HCT116 (cell line): ENCODE data around the gene SEMA3F. TPM values are rescaled to one million over a fixed set of nuclear protein-coding genes. Genes with fewer than 3 reads are reported as not detected.

Experiments used
- ATAC-seq: fragments of 200-7000 bp; cut with Tn5 transposase; 2 replicates; pipeline ENCODE4 v1.9.1; 2020; ENCODE audit warnings: mild to moderate bottlenecking, moderate library complexity
- BruUV-seq: library from RNA; stranded (reverse); fragments of 400-500 nt; replicated peaks from 2 replicates; lab custom pipeline; 2021; lab: Mats Ljungman, UMichigan
- CTCF ChIA-PET: fragments of 300-600 bp; sonication (Branson Sonifier 250); formaldehyde crosslinking; loops from one replicate; lab custom pipeline; 2021; ENCODE audit warnings: antibody characterized with exemption; lab: Charles Lee
- POLR2A ChIA-PET: fragments of 300-600, 350-600 bp; sonication (Branson Sonifier 250); formaldehyde crosslinking; loops from one replicate; lab custom pipeline; 2021; ENCODE audit warnings: antibody characterized with exemption; lab: Charles Lee
- RAD21 ChIA-PET, 2 experiments: fragments of 300-600 bp; sonication (Branson Sonifier 250); formaldehyde crosslinking; loops; one replicate each; lab custom pipeline; 2023; ENCODE audit warnings: low total read pairs in 2 of 2; ENCODE audit not compliant: uncharacterized antibody in 2 of 2, unreplicated experiment in 2 of 2, low non-redundant PET in 1 of 2; lab: Charles Lee
- DNase-seq: peaks from one replicate; pipeline ENCODE4 v3.0.0-alpha.2; 2010; ENCODE audit warnings: low read depth, low spot score
- H2AFZ ChIP-seq: fragments of 200-600 bp; shearing (Covaris generic), sonication (generic); 2 replicates; pipeline ENCODE4 v1.6.1; 2017; ENCODE audit warnings: low read depth, mixed run types, mixed read lengths, antibody characterized with exemption, low read length; ENCODE audit not compliant: poor library complexity, severe bottlenecking
- H3K27ac ChIP-seq: 2 replicates; pipeline ENCODE4 v1.5.1; 2012; ENCODE audit warnings: low read depth, low read length
- H3K27me3 ChIP-seq: fragments of 200-600 bp; sonication (generic); 2 replicates; pipeline ENCODE4 v1.6.1; 2016; ENCODE audit warnings: mixed run types, low read length, mixed read lengths; ENCODE audit not compliant: insufficient read depth
- H3K36me3 ChIP-seq, 2 experiments: fragments of 200-500 bp in 1 of 2; fragments of 200-600 bp in 1 of 2; sonication (Bioruptor generic) in 1 of 2; sonication (generic) in 1 of 2; 2 replicates each; pipeline versions ENCODE4 v1.5.1 to v1.6.1; 2014 to 2016; ENCODE audit warnings: low read length in 2 of 2, inconsistent platforms in 1 of 2, mixed read lengths in 1 of 2, mixed run types in 1 of 2; ENCODE audit not compliant: insufficient read depth in 2 of 2, control insufficient read depth in 1 of 2
- H3K4me1 ChIP-seq, 2 experiments: fragments of 200-600 bp in 1 of 2; sonication (generic) in 1 of 2; 2 replicates each; pipeline versions ENCODE4 v1.5.1 to v1.6.1; 2012 to 2017; ENCODE audit warnings: low read length in 2 of 2, inconsistent platforms in 1 of 2, mild to moderate bottlenecking in 1 of 2, mixed read lengths in 1 of 2, mixed run types in 1 of 2, moderate library complexity in 1 of 2; ENCODE audit not compliant: insufficient read depth in 2 of 2, control insufficient read depth in 1 of 2
- H3K4me2 ChIP-seq: fragments of 200-600 bp; sonication (generic); 2 replicates; pipeline ENCODE4 v1.6.1; 2017; ENCODE audit warnings: mixed run types, low read length, mixed read lengths
- H3K4me3 ChIP-seq, 2 experiments: fragments of 200-600 bp in 1 of 2; sonication (generic) in 1 of 2; replicated peaks in 1 of 2; 2 replicates each; pipeline ENCODE4 v1.5.1; 2011 to 2016; ENCODE audit warnings: low read length in 2 of 2, control low read depth in 1 of 2, low read depth in 1 of 2, mild to moderate bottlenecking in 1 of 2, mixed read lengths in 1 of 2, mixed run types in 1 of 2
- H3K79me2 ChIP-seq: fragments of 200-600 bp; sonication (generic); 2 replicates; pipeline ENCODE4 v1.6.1; 2017; ENCODE audit warnings: mild to moderate bottlenecking, mixed run types, low read length, moderate library complexity, mixed read lengths; ENCODE audit not compliant: insufficient read depth
- H3K9ac ChIP-seq: fragments of 200-600 bp; sonication (generic); 2 replicates; pipeline ENCODE4 v1.6.1; 2016; ENCODE audit warnings: low read length, mixed read lengths
- H3K9me2 ChIP-seq: fragments of 200-600 bp; sonication (generic), shearing (Covaris generic); 2 replicates; pipeline ENCODE4 v1.6.1; 2017; ENCODE audit warnings: mixed run types, mild to moderate bottlenecking, moderate library complexity; ENCODE audit not compliant: insufficient read depth
- H3K9me3 ChIP-seq, 2 experiments: fragments of 200-500 bp in 1 of 2; fragments of 200-600 bp in 1 of 2; sonication (Bioruptor generic) in 1 of 2; sonication (generic) in 1 of 2; 2 replicates each; pipeline ENCODE4 v1.6.1; 2014 to 2017; ENCODE audit warnings: low read length in 2 of 2, mixed read lengths in 2 of 2, inconsistent platforms in 1 of 2, low read depth in 1 of 2, mild to moderate bottlenecking in 1 of 2, mixed run types in 1 of 2, moderate library complexity in 1 of 2; ENCODE audit not compliant: control insufficient read depth in 1 of 2, insufficient read depth in 1 of 2
- H4K20me1 ChIP-seq: fragments of 200-600 bp; sonication (generic), shearing (Covaris generic); 2 replicates; pipeline ENCODE4 v1.6.1; 2017; ENCODE audit warnings: mixed run types, mild to moderate bottlenecking, moderate library complexity; ENCODE audit not compliant: insufficient read depth
- CEBPB ChIP-seq: IDR thresholded peaks from 2 replicates; pipeline ENCODE4 v1.6.1; 2012; ENCODE audit warnings: low read depth
- ELF1 ChIP-seq: IDR thresholded peaks from 2 replicates; pipeline ENCODE4 v1.6.1; 2012; ENCODE audit warnings: low read depth, borderline replicate concordance
- EZH2phosphoT487 ChIP-seq: fragments of 200-600 bp; IDR thresholded peaks from 2 replicates; pipeline ENCODE4 v1.6.1; 2018; ENCODE audit warnings: antibody characterized with exemption, borderline replicate concordance
- SRF ChIP-seq: IDR thresholded peaks from 2 replicates; pipeline ENCODE4 v1.6.1; 2012; ENCODE audit warnings: low read depth
- intact Hi-C: fragments of 100-400 bp; cut with micrococcal nuclease; formaldehyde crosslinking; loops from 2 replicates; pipeline ENCODE4 v1.10.0; 2022
- total RNA-seq: library from RNA; stranded (reverse); gene quantifications from one replicate; pipeline ENCODE4 v1.2.1, GENCODE V29; 2021; ENCODE audit not compliant: unreplicated experiment

SEMA3F gene
- total RNA-seq, 1 experiment from 2014 or later, result 15.7 TPM

- TF ChIP-seq SRF, result no peak
- TF ChIP-seq ELF1, result no peak
- TF ChIP-seq EZH2phosphoT487, result no peak
- TF ChIP-seq, all 23 proteins: peak for 0
Observed at GRCh38 chr3:50156549-50157493, 1.7 kb downstream of the SEMA3F start (continued).

DNA sequence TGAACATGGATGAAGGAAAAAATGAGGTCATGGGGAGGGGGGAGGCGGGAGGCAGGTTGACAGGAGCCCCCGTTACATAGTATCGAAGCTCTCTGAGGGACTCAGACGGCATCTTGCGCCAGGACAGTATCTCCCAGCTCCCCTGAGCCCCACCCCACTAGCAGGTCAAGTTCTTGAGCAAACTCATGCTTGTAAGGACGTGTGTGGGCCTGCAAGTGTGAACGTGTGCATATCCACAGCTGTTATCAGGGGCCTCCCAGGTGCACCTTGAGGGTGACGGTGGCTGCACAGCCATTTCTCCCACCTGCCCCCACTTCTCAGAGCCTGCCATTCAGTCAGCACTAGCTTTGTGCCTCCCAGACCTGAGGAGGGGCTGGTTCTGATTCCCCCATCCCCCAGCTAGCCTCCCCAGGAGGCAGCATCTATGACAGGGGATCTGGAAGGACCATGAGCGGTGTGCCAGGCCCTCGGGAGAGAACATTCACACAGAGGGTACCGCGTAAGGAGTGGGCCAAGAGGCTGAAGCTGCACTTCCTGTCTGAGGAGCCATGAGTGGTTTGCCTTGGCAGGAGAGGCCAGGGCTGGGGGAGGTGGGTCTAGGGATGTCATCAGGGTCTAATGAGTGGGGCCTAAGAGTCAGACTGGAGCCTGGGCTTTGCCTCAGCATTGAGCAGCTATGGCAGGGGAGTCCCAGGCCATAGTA, 2.9 kb downstream of the SEMA3F start:
- Histone ChIP-seq H3K9me3 (no peaks in the 10 kb centered on the region), H2AFZ (no peak overlapping the region), H3K79me2 (no peaks in the 10 kb centered on the region), H3K9ac (no peak overlapping the region), H3K9me2 (no peaks in the 10 kb centered on the region), H3K27ac (no peak overlapping the region; the same call in 1 of the 2 replicates), H3K4me2 (no peak overlapping the region), H4K20me1 (no peaks in the 10 kb centered on the region), H3K27me3 (no peaks in the 10 kb centered on the region), H3K4me1 (peaks cover 14 to 55% of the 10 kb centered on the region in 2 experiments), H3K36me3 (no peaks in the 10 kb centered on the region; a peak in 1 of 4 replicates), H3K4me3 (no peak overlapping the region)
- no TSS peak for BruUV-seq
- no peak for ATAC-seq
- DNase-seq, result no peak
- POLR2A ChIA-PET, result no interaction called here
- TF ChIP-seq CEBPB, result no peak
- CTCF ChIA-PET, result no interaction called here
- intact Hi-C loops, result no loop called here
- RAD21 ChIA-PET, result no interaction called here
